BJ (cell line): ENCODE results near the gene TTC39C. TPM values are rescaled to one million over a fixed set of nuclear protein-coding genes. Genes with fewer than 3 reads are reported as not detected.

Experiments
- CTCF ChIA-PET: fragments of 350-600 bp; formaldehyde crosslinking; extraction: SDS; loops from one replicate; lab custom pipeline; 2021; ENCODE audit warnings: antibody characterized with exemption, inconsistent platforms; lab: Yijun Ruan, JAX
- POLR2A ChIA-PET: fragments of 300-600 bp; sonication (Branson Sonifier 250); formaldehyde crosslinking; extraction: SDS; loops from one replicate; lab custom pipeline; 2021; ENCODE audit warnings: antibody characterized with exemption; lab: Charles Lee
- DNase-seq: peaks from one replicate; pipeline ENCODE4 v3.0.0-alpha.2; 2011; ENCODE audit warnings: low read depth
- H3K27me3 ChIP-seq: 2 replicates; pipeline ENCODE4 v1.6.0; 2011; ENCODE audit warnings: low read length; ENCODE audit not compliant: control insufficient read depth, insufficient read depth
- H3K36me3 ChIP-seq: 2 replicates; pipeline ENCODE4 v1.5.1; 2011; ENCODE audit warnings: low read length; ENCODE audit not compliant: control insufficient read depth, insufficient read depth
- H3K4me3 ChIP-seq: 2 replicates; pipeline ENCODE4 v1.5.1; 2011; ENCODE audit warnings: low read depth, mild to moderate bottlenecking, control low read depth, low read length
- polyA plus RNA-seq: library from polyadenylated mRNA; depleted of rRNA; stranded (reverse); fragments of >200 nt; gene quantifications from 2 replicates; pipeline ENCODE4 v1.2.3, GENCODE V29; 2011
- TF ChIP-seq, protein P1 (sequence below): IDR thresholded peaks from 2 replicates; pipeline ENCODE4 v1.5.1; 2011; ENCODE audit warnings: low read depth, mild to moderate bottlenecking, control low read depth, inconsistent platforms, low read length, moderate library complexity; ENCODE audit not compliant: insufficient read depth

TTC39C gene
- polyA plus RNA-seq, 1 experiment, result 37.9 TPM

DNA sequence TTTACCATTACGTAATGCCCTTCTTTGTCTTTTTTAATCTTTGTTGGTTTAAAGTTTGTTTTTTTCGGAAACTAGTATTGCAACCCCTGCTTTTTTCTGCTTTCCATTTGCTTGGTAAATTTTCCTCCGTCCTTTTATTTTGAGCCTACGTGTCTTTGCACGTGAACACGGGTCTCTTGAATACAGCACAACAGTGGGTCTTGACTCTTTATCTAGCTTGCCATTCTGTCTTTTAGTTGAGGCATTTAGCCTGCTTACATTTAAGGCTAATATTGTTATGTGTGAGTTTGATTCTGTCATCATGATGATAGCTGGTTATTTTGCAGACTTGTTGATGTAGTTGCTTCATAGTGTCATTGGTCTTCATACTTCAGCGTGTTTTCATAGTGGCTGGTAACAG lies 37.5 kb upstream of the TTC39C start:
- ChIA-PET POLR2A (no interaction called here), CTCF (no interaction called here)
- TF ChIP-seq, protein P1, sequence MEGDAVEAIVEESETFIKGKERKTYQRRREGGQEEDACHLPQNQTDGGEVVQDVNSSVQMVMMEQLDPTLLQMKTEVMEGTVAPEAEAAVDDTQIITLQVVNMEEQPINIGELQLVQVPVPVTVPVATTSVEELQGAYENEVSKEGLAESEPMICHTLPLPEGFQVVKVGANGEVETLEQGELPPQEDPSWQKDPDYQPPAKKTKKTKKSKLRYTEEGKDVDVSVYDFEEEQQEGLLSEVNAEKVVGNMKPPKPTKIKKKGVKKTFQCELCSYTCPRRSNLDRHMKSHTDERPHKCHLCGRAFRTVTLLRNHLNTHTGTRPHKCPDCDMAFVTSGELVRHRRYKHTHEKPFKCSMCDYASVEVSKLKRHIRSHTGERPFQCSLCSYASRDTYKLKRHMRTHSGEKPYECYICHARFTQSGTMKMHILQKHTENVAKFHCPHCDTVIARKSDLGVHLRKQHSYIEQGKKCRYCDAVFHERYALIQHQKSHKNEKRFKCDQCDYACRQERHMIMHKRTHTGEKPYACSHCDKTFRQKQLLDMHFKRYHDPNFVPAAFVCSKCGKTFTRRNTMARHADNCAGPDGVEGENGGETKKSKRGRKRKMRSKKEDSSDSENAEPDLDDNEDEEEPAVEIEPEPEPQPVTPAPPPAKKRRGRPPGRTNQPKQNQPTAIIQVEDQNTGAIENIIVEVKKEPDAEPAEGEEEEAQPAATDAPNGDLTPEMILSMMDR, result no peak
- no peak overlapping the region for H3K4me3 ChIP-seq
- no peaks in the 10 kb centered on the region for H3K27me3 ChIP-seq
- H3K36me3 ChIP-seq, result no peaks in the 10 kb centered on the region
- DNase-seq, result no peak

GRCh38 chr18:23977719-23978483 lies 36.7 kb upstream of the TTC39C start:
- CTCF ChIA-PET, result interaction anchor here (0.7 to 1.9 kb wide), 3 partner anchors 19 to 25 kb away, joined by 3 to 5 read pairs (median 3); no protein-coding TSS in a partner anchor
- TF ChIP-seq, protein P1, result no peak
- DNase-seq, result no peak
- H3K4me3 ChIP-seq, result no peak overlapping the region
- no peaks in the 10 kb centered on the region for H3K27me3 ChIP-seq
- POLR2A ChIA-PET, result no interaction called here
- H3K36me3 ChIP-seq, result no peaks in the 10 kb centered on the region

DNA sequence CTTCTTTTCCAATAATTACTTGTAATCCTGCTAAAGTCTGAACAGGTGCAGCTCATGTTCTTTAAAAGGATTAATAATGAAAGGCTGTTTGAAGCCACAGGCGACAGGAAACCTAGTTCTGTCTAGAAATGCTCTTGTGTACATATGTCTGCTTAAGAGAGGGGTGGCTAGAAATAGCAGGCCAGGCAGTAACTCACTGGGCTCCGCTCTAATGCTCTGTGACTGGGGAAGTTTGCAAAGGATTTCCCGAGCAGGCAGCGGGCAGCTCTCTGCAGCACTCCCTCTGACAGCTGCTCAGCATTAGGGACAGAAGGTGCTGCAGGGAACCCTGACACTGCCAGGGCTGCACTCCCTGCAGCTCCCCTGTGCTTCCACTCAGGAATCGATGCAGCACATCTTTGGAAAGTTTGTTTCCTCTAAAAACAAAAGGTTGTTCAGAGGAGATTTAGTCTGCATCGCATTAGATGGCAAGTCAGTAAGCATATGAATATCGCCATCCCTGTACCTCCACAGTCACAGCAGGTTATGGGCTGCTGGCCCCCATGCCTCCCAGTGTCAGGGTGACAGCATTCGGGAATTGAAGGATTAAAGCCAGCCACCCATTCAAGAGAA lies 33.1 kb upstream of the TTC39C start:
- POLR2A ChIA-PET, result no interaction called here
- CTCF ChIA-PET, result interaction anchor here (0.5 to 1.5 kb wide), 3 partner anchors 13 to 332 kb away, joined by 3 read pairs; no protein-coding TSS in a partner anchor
- Histone ChIP-seq H3K27me3 (no peaks in the 10 kb centered on the region), H3K4me3 (no peak overlapping the region), H3K36me3 (no peaks in the 10 kb centered on the region)
- no peak for DNase-seq
- TF ChIP-seq, protein P1, result no peak

DNA sequence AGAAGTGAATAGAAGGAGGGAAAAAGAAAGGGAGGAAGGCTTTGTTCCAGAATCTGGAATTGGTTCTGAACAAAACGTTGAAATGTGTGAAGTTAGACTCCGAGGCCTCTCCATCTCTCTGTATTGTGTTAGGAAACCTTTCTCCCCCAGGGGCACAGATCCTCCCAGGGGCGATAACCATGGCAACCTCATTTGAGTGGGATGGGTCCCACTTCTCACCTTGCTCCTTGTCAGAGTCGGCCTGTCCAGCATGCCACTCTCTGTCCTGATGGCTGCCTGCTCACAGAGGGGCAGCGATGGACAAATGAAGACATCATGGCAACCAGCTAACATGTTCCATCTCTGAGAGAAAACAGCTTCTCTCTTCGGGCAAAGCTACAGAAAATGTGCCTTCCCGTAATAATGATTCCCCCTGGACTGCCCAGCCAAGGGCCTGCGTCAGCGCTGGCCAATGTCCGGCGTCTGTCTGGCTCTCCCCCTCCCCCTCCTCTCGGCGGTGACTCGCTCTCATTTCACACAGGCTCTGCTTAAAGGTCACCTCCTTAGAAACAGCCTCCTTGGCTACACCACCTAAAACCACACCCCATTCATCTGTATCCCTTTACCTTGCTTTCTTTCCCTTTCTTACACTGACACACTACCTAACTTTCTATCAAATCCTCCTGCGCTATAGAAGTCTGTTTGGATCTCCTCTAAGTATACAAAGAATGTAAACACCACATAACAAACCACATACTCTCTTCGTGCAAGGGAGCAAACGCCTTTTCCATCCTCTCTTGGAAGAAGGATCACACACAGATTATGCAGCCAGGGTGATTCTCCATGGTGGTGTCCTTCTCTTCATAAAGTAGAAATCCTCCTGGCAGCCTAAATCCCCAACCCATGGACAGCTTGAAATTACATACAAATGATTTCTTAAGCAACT lies 32.1 kb upstream of the TTC39C start:
- TF ChIP-seq, protein P1, result no peak
- ChIA-PET POLR2A (no interaction called here), CTCF (interaction anchor here (1.2 kb wide), 1 partner anchor 12 kb away, joined by 4 read pairs; no protein-coding TSS in a partner anchor)
- no peak for DNase-seq
- H3K27me3 ChIP-seq, result no peaks in the 10 kb centered on the region; the same call in 1 of the 2 replicates
- H3K4me3 ChIP-seq, result no peak overlapping the region
- no peaks in the 10 kb centered on the region for H3K36me3 ChIP-seq
